Hepatocyte (in vitro differentiated cells): ENCODE results near the gene AUTS2. TPM values are rescaled to one million over a fixed set of nuclear protein-coding genes. Genes with fewer than 3 reads are reported as not detected.
"Not testable (repeated sequence)": the region's sequence is repeated elsewhere in the genome, so short reads cannot be mapped to it uniquely, and the experiment has no call there.

Experiments used
- DNase-seq: peaks from one replicate; pipeline ENCODE4 v3.0.0-alpha.2; 2016; ENCODE audit warnings: low spot score
- H2AFZ ChIP-seq: fragments of 200-600 bp; sonication (generic); 2 replicates; pipeline ENCODE4 v1.6.0; 2016; ENCODE audit warnings: antibody characterized with exemption, mild to moderate bottlenecking
- H3K27ac ChIP-seq: fragments of 200-600 bp; sonication (generic); 2 replicates; pipeline ENCODE4 v1.5.1; 2016; ENCODE audit warnings: mild to moderate bottlenecking
- H3K27me3 ChIP-seq: fragments of 200-600 bp; sonication (generic); 2 replicates; pipeline ENCODE4 v1.6.1; 2016
- H3K36me3 ChIP-seq: fragments of 200-600 bp; sonication (generic); replicated peaks from 2 replicates; pipeline ENCODE4 v1.5.1; 2016; ENCODE audit warnings: low read depth; ENCODE audit not compliant: insufficient read depth
- H3K4me1 ChIP-seq: fragments of 200-600 bp; sonication (generic); 2 replicates; pipeline ENCODE4 v1.5.1; 2016; ENCODE audit warnings: mild to moderate bottlenecking, moderate library complexity; ENCODE audit not compliant: insufficient read depth
- H3K4me2 ChIP-seq: fragments of 200-600 bp; sonication (generic); 2 replicates; pipeline ENCODE4 v1.6.0; 2016
- H3K4me3 ChIP-seq: fragments of 200-600 bp; sonication (generic); 2 replicates; pipeline ENCODE4 v1.5.1; 2016; ENCODE audit warnings: mild to moderate bottlenecking
- H3K79me2 ChIP-seq: fragments of 200-600 bp; sonication (generic); 2 replicates; pipeline ENCODE4 v1.6.0; 2017; ENCODE audit warnings: mild to moderate bottlenecking
- H3K9me2 ChIP-seq: fragments of 200-600 bp; sonication (generic); replicated peaks from 2 replicates; pipeline ENCODE4 v1.6.0; 2017; ENCODE audit warnings: mild to moderate bottlenecking; ENCODE audit not compliant: insufficient read depth
- H3K9me3 ChIP-seq: fragments of 200-600 bp; sonication (generic); 2 replicates; pipeline ENCODE4 v1.5.1; 2016; ENCODE audit warnings: low read depth, mild to moderate bottlenecking
- H4K20me1 ChIP-seq: fragments of 200-600 bp; sonication (generic); 2 replicates; pipeline ENCODE4 v1.6.0; 2016; ENCODE audit warnings: mild to moderate bottlenecking; ENCODE audit not compliant: insufficient read depth, poor library complexity, severe bottlenecking
- EZH2 ChIP-seq: fragments of 200-600 bp; sonication (generic); IDR thresholded peaks from 2 replicates; pipeline ENCODE4 v1.6.1; 2016; ENCODE audit warnings: antibody characterized with exemption, mild to moderate bottlenecking, borderline replicate concordance
- EZH2phosphoT487 ChIP-seq: fragments of 200-600 bp; sonication (generic); IDR thresholded peaks from one replicate; pipeline ENCODE4 v1.6.1; 2018; ENCODE audit warnings: antibody characterized with exemption, mild to moderate bottlenecking, low read depth, moderate library complexity; ENCODE audit not compliant: unreplicated experiment, severe bottlenecking
- WGBS: methylation state at CpG from one replicate; pipeline ENCODE4 v1.1.6; 2016; ENCODE audit warnings: low lambda C conversion rate; ENCODE audit errors: missing lambda C conversion rate; 5-methylcytosine and 5-hydroxymethylcytosine counted together
- polyA plus RNA-seq: library from polyadenylated mRNA; unstranded; fragments of >200 nt; fragmentation: Nextera tagmentation; extraction: Ambion mirVana; gene quantifications from 2 replicates; pipeline ENCODE4 v1.2.1, GENCODE V29; 2016
- total RNA-seq: library from RNA; depleted of rRNA; stranded (reverse); fragments of >200 nt; gene quantifications from 2 replicates; pipeline ENCODE4 v1.2.3, GENCODE V29; 2014
- TF ChIP-seq, protein P1 (sequence below): fragments of 200-600 bp; sonication (generic); IDR thresholded peaks from 2 replicates; pipeline ENCODE4 v1.5.1; 2016; ENCODE audit warnings: antibody characterized with exemption, mild to moderate bottlenecking; ENCODE audit not compliant: poor library complexity

Gene AUTS2
- total and polyA plus RNA-seq, 2 experiments from 2014 or later: 34.4 to 40.9 TPM

DNA sequence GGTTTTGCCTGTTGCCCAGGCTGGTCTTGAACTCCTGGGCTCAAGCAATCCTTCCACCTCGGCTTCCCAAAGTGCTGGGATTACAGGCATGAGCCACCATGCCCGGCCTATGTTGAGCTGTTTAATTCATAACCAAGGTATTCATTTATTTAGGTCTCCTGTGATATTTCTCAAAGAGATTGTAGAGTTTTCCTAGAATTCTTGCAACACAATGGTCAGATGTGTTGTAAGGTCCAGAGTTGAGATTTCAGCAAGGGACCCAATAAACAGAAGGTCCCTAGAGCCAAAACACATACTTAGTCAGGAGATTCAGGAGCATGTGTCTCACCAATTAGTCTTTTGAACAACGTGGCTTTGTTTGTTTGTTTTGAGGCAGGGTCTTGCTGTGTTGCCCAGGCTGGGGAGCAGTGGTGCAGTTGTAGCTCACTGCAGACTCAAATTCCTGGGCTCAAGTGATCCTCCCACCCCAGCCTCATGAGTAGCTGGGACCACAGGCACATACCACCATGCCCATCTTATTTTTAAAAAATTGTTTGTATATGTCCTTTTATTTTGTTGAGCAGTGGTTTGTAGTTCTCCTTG is 1212.4 kb downstream of the AUTS2 start:
- no peaks in the 10 kb centered on the region for H3K9me2 ChIP-seq
- no peak overlapping the region for H3K27ac ChIP-seq
- H3K9me3 ChIP-seq: no peaks in the 10 kb centered on the region
- no peaks in the 10 kb centered on the region for H4K20me1 ChIP-seq
- H2AFZ ChIP-seq: no peak overlapping the region
- H3K27me3 ChIP-seq: no peaks in the 10 kb centered on the region
- TF ChIP-seq, protein P1, sequence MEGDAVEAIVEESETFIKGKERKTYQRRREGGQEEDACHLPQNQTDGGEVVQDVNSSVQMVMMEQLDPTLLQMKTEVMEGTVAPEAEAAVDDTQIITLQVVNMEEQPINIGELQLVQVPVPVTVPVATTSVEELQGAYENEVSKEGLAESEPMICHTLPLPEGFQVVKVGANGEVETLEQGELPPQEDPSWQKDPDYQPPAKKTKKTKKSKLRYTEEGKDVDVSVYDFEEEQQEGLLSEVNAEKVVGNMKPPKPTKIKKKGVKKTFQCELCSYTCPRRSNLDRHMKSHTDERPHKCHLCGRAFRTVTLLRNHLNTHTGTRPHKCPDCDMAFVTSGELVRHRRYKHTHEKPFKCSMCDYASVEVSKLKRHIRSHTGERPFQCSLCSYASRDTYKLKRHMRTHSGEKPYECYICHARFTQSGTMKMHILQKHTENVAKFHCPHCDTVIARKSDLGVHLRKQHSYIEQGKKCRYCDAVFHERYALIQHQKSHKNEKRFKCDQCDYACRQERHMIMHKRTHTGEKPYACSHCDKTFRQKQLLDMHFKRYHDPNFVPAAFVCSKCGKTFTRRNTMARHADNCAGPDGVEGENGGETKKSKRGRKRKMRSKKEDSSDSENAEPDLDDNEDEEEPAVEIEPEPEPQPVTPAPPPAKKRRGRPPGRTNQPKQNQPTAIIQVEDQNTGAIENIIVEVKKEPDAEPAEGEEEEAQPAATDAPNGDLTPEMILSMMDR: no peak
- TF ChIP-seq EZH2 (no peak), EZH2phosphoT487 (no peak)
- no peaks in the 10 kb centered on the region for H3K36me3 ChIP-seq
- 72% methylated on average over 3 of the region's 3 CpGs for WGBS
- DNase-seq: no peak
- no peaks in the 10 kb centered on the region for H3K4me1 ChIP-seq
- no peak overlapping the region for H3K4me2 ChIP-seq
- no peaks in the 10 kb centered on the region for H3K79me2 ChIP-seq
- no peak overlapping the region for H3K4me3 ChIP-seq

DNA sequence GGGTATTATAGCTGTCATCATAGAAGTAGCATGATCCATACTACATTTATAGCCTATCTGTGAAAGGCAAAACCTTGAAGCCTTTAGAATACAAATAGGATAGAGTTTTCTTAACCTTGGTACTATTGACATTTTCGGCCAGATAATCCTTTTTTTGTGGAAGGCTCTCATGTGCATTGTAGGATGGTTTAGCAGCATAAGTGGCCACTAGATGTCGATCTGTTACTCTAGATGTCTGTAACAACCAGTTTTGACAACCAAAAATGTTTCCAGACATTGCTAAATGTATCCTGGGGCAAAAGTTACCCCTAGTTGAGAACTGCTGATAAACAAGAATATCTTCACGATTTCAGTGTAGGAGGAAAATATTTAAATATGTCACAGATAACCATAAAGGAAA is 1214.2 kb downstream of the AUTS2 start:
- Histone ChIP-seq H3K4me2 (no peak overlapping the region), H3K27me3 (no peaks in the 10 kb centered on the region), H3K4me3 (no peak overlapping the region), H3K27ac (no peak overlapping the region), H2AFZ (no peak overlapping the region), H3K9me2 (no peaks in the 10 kb centered on the region), H3K9me3 (no peaks in the 10 kb centered on the region), H4K20me1 (no peaks in the 10 kb centered on the region), H3K79me2 (no peaks in the 10 kb centered on the region), H3K4me1 (no peaks in the 10 kb centered on the region), H3K36me3 (no peaks in the 10 kb centered on the region)
- no peak for TF ChIP-seq EZH2
- TF ChIP-seq, protein P1: peak; percentile 34
- no peak for TF ChIP-seq EZH2phosphoT487
- 16% methylated on average over 3 of the region's 3 CpGs for WGBS
- no peak for DNase-seq

DNA sequence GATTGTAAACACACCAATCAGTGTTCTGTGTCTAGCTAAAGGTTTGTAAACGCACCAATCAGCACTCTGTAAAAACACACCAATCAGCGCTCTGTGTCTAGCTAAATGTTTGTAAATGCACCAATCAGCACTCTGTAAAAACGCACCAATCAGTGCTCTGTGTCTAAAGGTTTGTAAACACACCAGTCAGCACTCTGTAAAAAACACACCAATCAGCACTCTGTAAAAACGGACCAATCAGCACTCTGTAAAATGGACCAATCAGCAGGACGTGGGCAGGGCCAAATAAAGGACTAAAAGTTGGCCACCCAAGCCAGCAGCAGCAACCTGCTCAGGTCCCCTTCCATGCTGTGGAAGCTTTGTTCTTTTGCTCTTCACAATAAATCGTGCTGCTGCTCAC is 1224.2 kb downstream of the AUTS2 start:
- H3K4me1 ChIP-seq, H3K36me3 ChIP-seq, H3K79me2 ChIP-seq, H3K27me3 ChIP-seq, H3K9me2 ChIP-seq, H3K9me3 ChIP-seq, H3K4me2 ChIP-seq, H2AFZ ChIP-seq, H3K4me3 ChIP-seq, DNase-seq, H3K27ac ChIP-seq, H4K20me1 ChIP-seq: not testable (repeated sequence)
- 94% methylated on average over 6 of the region's 6 CpGs for WGBS

DNA sequence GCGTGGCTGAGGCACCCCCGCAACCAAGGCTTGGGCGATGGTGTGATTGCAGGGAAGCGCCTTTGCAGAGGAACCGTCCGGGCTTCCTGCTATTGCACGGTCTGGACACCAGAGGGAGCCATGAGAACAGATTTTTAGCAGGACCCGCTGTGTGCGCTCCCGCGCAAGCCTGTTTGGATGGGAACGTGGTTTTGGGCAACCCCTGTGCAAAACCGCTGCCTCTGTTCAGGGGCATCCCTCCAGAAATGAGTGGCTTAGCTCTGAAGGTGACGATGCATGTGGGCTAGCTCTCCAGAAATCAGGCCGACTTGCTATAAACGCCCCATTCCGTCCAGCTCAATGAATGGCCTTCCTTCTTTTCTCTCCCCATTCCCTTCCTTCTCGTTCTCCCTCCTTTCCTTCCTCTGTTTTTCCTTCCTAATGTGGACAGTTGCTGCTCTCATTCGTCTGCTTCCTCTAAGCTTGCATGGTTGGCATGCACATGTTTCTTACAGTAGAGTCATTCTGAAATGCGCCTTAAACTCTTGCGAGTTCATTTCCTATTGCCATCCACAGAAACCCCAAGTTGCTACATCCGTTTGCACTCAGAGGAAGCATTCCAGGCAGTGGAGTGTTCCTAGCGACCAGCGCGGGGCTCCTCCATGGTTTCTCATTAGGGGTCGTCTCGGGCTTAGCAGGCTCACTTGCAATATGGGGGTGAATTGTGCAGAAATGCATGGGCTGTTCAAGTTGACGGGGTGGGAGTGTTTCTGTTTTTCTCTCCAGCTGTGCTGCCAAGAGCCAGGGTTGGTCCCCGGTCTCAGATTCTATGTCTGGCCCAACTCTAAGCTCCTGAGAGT is 1231.2 kb downstream of the AUTS2 start:
- H3K27ac ChIP-seq: no peak overlapping the region
- no peaks in the 10 kb centered on the region for H3K9me3 ChIP-seq
- H3K4me2 ChIP-seq: peak overlapping the region; percentile 73
- H3K9me2 ChIP-seq: no peaks in the 10 kb centered on the region
- TF ChIP-seq EZH2 (no peak), EZH2phosphoT487 (no peak)
- TF ChIP-seq, protein P1: peak; percentile 74
- H3K4me1 ChIP-seq: no peaks in the 10 kb centered on the region
- H3K4me3 ChIP-seq: no peak overlapping the region
- DNase-seq: peak; percentile 62
- H3K79me2 ChIP-seq: no peaks in the 10 kb centered on the region
- H3K27me3 ChIP-seq: no peaks in the 10 kb centered on the region
- H2AFZ ChIP-seq: no peak overlapping the region
- H4K20me1 ChIP-seq: no peaks in the 10 kb centered on the region
- WGBS: 22% methylated on average over 29 of the region's 29 CpGs
- H3K36me3 ChIP-seq: no peaks in the 10 kb centered on the region
